ENCODE data around the gene DHX16. TPM values are rescaled to one million over a fixed set of nuclear protein-coding genes. Genes with fewer than 3 reads are reported as not detected.

DHX16 gene
- 29.3 and 36.6 TPM in 2 replicates for total RNA-seq

GRCh38 chr6:30672445-30673253, at the start of gene DHX16:
TSS of gene DHX16 (minus strand) at chr6:30673006. CDS start at chr6:30672841, 165 bp downstream.

GRCh38 chr6:30719791-30720737, 47.3 kb upstream of the DHX16 start, which contains the start of gene TUBB:
TSS of gene TUBB (plus strand) at chr6:30720352. CDS start at chr6:30720507, 155 bp downstream.

GRCh38 chr6:30717129-30717844, 44.5 kb upstream of the DHX16 start, which contains the start of gene MDC1:
TSS of gene MDC1 (minus strand) at chr6:30717281. CDS start at chr6:30715175, 2,106 bp downstream.

GRCh38 chr6:30690403-30691207, 17.8 kb upstream of the DHX16 start, which contains the start of gene NRM:
TSS of gene NRM (minus strand) at chr6:30690984. CDS start at chr6:30690974, 10 bp downstream.

GRCh38 chr6:30686009-30686907, 13.5 kb upstream of the DHX16 start, which contains the start of gene PPP1R18:
TSS of gene PPP1R18 (minus strand) at chr6:30686645. CDS start at chr6:30686018, 627 bp downstream.

GRCh38 chr6:30646450-30647241, 26.2 kb downstream of the DHX16 start, which contains the start of gene C6orf136:
TSS of gene C6orf136 (plus strand) at chr6:30647133. CDS start at chr6:30647232, 99 bp downstream.

GRCh38 chr6:30626484-30627366, 46.1 kb downstream of the DHX16 start, which contains the start of gene ATAT1:
TSS of gene ATAT1 (plus strand) at chr6:30626874.

GRCh38 chr6:30617565-30618269, 55.1 kb downstream of the DHX16 start, which contains the start of gene MRPS18B:
TSS of gene MRPS18B (plus strand) at chr6:30617840. CDS start at chr6:30617866, 26 bp downstream.

GRCh38 chr6:30616811-30617564, 55.8 kb downstream of the DHX16 start, which contains the start of gene PPP1R10:
TSS of gene PPP1R10 (minus strand) at chr6:30617243. CDS start at chr6:30609944, 7,299 bp downstream.

Other genes starting within 250 kb of the DHX16 start
- 185 and 187 TPM in 2 replicates for gene HLA-E, start 183.5 kb downstream of the DHX16 start, total RNA-seq
- gene GNL1, start 116.5 kb downstream of the DHX16 start, total RNA-seq: 77.4 and 79.3 TPM in 2 replicates
- gene PRR3, start 115.7 kb downstream of the DHX16 start, total RNA-seq: 4.7 and 5.2 TPM in 2 replicates
- gene ABCF1, start 101.6 kb downstream of the DHX16 start, total RNA-seq: 37.2 and 45.9 TPM in 2 replicates
- 10.4 and 12.0 TPM in 2 replicates for gene PPP1R10, start 55.8 kb downstream of the DHX16 start, total RNA-seq
- gene MRPS18B, start 55.2 kb downstream of the DHX16 start, total RNA-seq: 39.6 and 48.1 TPM in 2 replicates
- 2.2 and 5.4 TPM in 2 replicates for gene ATAT1, start 46.1 kb downstream of the DHX16 start, total RNA-seq
- gene C6orf136, start 25.9 kb downstream of the DHX16 start, total RNA-seq: 2.2 and 2.7 TPM in 2 replicates
- 40.8 and 43.5 TPM in 2 replicates for gene PPP1R18, start 13.6 kb upstream of the DHX16 start, total RNA-seq
- gene NRM, start 18.0 kb upstream of the DHX16 start, total RNA-seq: 1.4 and 1.7 TPM in 2 replicates
- gene MDC1, start 44.3 kb upstream of the DHX16 start, total RNA-seq: 2.4 and 3.2 TPM in 2 replicates
- 409 and 447 TPM in 2 replicates for gene TUBB, start 47.3 kb upstream of the DHX16 start, total RNA-seq
- gene FLOT1, start 69.7 kb upstream of the DHX16 start, total RNA-seq: 95.8 and 103 TPM in 2 replicates
- 15.0 and 16.7 TPM in 2 replicates for gene IER3, start 71.5 kb upstream of the DHX16 start, total RNA-seq
- 21.1 and 28.9 TPM in 2 replicates for gene DDR1, start 211.5 kb upstream of the DHX16 start, total RNA-seq
- 10.3 and 10.6 TPM in 2 replicates for gene GTF2H4, start 235.2 kb upstream of the DHX16 start, total RNA-seq
- 13.4 and 14.9 TPM in 2 replicates for gene VARS2, start 241.2 kb upstream of the DHX16 start, total RNA-seq